ENCODE data around the gene DGUOK.

DGUOK gene

DNA sequence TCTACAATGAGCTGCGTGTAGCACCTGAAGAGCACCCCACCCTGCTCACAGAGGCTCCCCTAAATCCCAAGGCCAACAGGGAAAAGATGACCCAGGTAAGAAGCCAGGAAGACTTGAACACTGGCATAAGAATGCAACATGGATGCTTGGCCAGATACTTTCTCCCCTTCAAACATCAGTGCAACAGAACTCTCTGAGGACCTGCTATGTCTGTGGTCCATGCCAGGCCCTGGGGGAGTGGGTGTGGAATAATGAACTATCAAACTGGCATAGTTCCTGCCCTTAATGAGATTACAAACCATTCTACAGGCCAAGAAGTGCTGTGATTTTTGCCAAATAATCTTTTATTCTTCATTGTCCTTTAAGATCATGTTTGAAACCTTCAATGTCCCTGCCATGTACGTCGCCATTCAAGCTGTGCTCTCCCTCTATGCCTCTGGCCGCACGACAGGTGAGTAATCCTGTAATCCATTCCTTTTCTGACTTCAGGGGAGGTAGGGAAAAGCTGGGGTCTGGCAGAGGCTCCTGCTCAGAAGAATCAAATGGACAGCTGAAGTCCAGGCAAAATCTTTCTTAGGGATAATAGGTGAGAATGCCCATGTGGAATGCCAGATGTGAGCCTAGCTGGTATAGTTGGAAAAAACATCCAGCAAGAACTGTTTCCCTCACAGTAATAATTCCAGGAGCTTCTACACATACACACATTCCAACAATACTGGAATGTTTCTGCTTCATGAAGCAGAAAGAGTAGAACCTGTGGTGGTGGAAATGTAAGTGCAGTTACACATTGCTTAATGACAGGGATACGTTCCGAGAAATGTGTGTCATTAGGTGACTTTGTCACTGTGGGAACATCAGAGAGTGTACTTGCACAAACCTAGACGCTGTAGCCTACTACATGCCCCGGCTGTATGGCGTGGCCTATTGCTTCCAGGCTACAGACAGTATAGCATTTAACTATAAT lies 17.7 kb upstream of the DGUOK start:
- no peak for TF ChIP-seq POLR2A (IDR thresholded peaks at IDR 0.05; ENCODE audit: low read depth, low read length)
- DNase-seq (ENCODE audit: insufficient read length, low spot score) (no peak), FAIRE-seq (no peak)

DNA sequence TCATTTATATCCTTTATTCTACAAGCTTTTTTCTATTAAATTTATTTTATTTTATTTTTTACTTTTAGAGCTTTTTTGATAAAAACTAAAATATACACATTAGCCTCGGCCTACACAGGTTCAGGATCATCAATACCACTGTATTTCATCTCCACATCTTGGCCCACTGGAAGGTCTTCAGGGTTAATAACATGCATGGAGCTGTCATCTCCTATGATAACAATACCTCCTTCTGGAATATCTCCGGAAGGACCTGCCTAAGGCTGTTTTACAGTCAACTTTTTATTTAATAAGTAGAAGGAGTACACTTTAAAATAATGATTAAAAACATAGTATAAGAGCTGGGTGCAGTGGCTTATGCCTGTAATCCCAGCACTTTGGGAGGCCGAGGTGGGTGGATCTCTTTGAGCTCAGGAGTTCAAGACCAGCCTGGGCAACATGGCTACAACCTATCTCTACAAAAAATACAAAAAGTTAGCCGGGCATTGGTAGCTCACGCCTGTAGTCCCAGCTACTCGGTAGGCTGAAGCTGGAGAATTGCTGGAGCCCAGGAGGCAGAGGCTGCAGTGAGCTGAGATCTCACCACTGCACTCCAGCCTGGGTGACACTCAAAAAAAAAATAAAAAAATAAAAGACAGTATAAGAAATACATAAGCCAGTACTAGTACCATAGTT lies 15.7 kb upstream of the DGUOK start:
- FAIRE-seq (no peak), DNase-seq (ENCODE audit: insufficient read length, low spot score) (no peak)
- TF ChIP-seq POLR2A (IDR thresholded peaks at IDR 0.05; ENCODE audit: low read depth, low read length) = no peak

DNA sequence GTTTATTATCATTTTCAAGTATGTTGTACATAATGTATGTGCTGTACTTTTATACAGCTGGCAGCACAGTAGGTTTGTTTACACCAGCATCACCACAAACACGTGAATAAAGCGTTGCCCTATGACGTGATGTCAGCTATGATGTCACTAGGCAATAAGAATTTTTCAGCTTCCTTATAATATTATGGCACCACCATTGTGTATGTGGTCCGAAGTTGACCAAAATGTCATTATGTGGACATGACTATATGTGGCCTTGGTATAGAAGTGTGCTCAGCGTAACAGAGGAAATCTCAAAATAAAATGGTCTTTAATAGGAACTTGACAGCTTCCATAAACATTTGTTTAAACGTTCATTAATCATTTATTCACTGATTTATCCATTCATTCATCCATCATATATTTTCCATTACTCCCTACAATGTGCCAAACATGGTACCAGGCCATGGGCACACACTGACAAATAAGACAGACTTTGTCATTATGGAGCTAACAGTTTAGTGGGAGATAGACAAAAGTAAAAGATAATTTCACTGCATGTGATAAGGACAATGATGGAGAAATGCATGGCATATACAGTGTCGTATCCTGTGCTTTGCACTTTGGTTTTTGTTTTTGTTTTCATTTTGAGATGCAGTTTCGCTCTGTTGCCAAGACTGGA lies 15.0 kb upstream of the DGUOK start:
- DNase-seq (ENCODE audit: insufficient read length, low spot score) (no peak), FAIRE-seq (no peak)
- no peak for TF ChIP-seq POLR2A (IDR thresholded peaks at IDR 0.05; ENCODE audit: low read depth, low read length)

DNA sequence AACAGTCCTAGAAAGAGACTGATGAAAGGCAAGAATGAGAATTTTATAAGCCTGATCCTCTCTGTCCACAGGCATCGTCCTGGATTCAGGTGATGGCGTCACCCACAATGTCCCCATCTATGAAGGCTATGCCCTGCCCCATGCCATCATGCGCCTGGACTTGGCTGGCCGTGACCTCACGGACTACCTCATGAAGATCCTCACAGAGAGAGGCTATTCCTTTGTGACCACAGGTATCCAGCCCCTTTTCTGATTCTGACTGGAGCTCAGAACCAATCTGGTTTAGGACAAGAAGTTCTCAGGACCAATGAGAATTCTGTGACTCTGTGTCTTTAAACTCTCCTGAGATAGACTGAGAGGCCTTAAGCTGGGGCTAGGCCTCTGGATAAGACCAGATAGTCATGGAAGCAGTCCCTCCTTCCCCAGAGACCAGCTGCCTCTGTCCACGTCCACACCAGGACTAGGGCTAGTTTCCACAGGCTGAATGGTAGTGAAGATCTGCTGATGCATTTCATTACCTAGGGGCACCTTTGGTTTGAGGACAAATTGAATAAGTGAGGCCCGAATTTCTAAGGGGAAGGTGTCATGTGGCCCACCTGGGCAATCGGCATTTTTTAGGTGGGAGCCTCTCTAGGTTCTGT lies 13.1 kb upstream of the DGUOK start:
- no peak for FAIRE-seq
- no peak for TF ChIP-seq POLR2A (IDR thresholded peaks at IDR 0.05; ENCODE audit: low read depth, low read length)
- DNase-seq (ENCODE audit: insufficient read length, low spot score) = no peak

DNA sequence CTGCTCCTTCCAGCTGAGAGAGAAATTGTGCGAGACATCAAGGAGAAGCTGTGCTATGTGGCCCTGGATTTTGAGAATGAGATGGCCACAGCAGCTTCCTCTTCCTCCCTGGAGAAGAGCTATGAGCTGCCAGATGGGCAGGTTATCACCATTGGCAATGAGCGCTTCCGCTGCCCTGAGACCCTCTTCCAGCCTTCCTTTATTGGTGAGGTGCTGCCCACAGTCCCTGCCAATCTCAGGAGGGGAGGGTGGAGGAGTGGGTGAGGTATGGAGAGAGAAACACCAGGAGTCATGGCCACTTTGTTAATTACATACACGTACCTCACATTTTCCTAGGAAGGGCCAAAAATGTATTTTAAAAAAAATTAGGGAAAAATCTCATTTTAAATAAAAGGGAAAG lies 12.0 kb upstream of the DGUOK start:
- DNase-seq (ENCODE audit: insufficient read length, low spot score) = no peak
- FAIRE-seq = no peak
- TF ChIP-seq POLR2A (IDR thresholded peaks at IDR 0.05; ENCODE audit: low read depth, low read length) = no peak

DNA sequence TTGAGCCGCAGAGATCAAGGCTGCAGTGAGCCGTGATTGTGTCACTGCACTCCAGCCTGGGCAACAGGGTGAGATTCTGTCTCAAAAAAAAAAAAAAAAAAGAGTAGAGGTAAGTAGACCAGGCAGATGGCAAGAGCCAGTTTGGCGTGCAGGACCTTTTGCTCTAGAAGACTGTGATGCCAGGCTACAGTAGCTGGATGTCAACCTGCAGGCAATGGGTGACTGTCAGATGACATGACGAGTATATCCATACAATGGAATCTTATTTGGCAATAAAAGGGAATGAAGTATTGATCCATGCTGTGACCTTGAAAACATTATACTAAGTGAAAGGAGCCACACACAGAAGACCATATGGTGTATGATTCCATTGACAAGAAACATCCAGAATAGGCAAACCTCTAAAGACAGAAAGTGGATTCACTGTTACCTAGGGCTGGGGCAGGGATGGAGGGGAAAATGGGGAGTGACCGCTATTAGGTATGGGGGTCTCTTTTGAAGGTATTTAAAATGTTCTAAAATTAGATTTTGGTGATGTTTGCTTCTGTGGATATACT lies 11.2 kb upstream of the DGUOK start:
- FAIRE-seq (no peak), DNase-seq (ENCODE audit: insufficient read length, low spot score) (no peak)
- no peak for TF ChIP-seq POLR2A (IDR thresholded peaks at IDR 0.05; ENCODE audit: low read depth, low read length)

DNA sequence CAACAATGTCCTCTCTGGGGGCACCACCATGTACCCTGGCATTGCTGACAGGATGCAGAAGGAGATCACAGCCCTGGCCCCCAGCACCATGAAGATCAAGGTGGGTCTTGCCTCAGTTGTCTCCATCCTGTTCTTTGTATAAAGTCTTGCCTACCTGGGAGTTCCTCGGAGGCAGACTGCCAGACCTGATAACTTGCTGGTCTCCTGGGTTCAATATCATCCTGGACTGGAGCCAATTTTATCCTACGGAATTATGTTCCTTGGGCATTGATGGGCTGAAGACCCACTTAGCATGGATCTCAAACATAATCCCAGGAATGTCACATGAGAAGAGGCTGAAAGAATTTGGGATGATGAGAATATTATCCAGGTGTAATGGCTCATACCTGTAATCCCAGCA lies 10.0 kb upstream of the DGUOK start:
- DNase-seq (ENCODE audit: insufficient read length, low spot score) = no peak
- no peak for TF ChIP-seq POLR2A (IDR thresholded peaks at IDR 0.05; ENCODE audit: low read depth, low read length)
- no peak for FAIRE-seq

DNA sequence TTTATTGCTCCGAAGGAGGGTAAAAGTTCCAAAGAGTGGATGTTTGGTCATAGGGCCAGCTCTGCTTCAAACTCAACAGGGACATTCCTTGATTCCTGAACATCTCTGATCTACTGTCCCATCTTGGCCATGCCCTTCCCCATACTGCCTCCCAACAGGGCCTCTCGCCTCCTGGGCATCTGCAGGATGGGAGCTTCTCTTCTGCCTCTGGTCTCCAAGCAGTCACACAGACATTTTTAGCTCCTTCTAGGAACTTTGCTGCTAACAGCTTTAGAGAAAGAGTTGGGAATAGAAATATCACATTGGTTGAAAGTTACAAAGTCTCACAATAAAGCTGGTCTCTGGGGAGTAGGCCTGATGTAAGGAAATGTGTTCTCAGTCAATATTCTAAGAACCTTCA lies 9.4 kb upstream of the DGUOK start:
- DNase-seq (ENCODE audit: insufficient read length, low spot score) (no peak), FAIRE-seq (no peak)
- no peak for TF ChIP-seq POLR2A (IDR thresholded peaks at IDR 0.05; ENCODE audit: low read depth, low read length)

DNA sequence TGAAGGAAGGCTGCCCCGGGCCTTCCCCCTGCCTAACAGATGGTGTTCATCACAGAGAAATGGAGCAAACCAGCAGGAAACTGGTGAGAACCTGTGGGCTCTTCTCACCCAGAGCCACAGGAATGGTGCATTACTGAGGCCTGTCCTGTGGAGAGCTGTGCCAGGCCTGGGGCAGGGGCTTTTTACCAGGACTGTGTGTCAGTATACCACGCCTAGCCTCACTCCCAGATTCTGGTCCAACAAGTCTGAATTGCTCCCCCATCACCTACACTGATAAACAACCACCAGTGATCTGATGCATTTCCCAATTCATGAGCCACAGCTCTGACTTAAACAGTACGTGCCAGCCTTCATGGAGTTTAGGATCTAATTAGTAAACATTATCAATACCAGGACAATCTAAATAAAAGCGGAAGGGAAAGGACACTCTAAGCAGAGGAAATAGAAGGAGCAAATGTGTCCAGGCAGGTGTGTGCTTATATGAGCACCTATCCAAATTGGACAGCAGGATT lies 8.9 kb upstream of the DGUOK start:
- DNase-seq (ENCODE audit: insufficient read length, low spot score) = no peak
- FAIRE-seq = no peak
- no peak for TF ChIP-seq POLR2A (IDR thresholded peaks at IDR 0.05; ENCODE audit: low read depth, low read length)

DNA sequence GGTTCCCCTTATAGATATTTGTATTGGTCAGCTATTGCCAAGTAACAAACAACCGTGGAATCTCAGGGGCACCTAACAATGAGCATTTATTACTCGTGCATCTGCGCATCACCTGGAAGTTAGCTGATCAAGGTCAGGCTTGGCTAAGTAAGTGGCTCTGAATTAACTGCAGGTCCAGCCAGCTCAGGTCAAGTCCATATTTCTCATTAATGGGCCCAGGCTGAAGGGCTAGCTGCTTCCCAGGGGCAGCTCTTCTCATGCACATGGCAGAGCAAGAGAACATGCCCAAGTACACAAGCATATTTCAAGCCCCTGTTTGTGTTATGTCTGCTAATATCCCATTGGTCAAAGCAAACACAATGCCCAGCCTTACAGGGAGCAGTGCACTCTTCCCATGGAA lies 7.8 kb upstream of the DGUOK start:
- TF ChIP-seq POLR2A (IDR thresholded peaks at IDR 0.05; ENCODE audit: low read depth, low read length) = no peak
- DNase-seq (ENCODE audit: insufficient read length, low spot score) (no peak), FAIRE-seq (no peak)

DNA sequence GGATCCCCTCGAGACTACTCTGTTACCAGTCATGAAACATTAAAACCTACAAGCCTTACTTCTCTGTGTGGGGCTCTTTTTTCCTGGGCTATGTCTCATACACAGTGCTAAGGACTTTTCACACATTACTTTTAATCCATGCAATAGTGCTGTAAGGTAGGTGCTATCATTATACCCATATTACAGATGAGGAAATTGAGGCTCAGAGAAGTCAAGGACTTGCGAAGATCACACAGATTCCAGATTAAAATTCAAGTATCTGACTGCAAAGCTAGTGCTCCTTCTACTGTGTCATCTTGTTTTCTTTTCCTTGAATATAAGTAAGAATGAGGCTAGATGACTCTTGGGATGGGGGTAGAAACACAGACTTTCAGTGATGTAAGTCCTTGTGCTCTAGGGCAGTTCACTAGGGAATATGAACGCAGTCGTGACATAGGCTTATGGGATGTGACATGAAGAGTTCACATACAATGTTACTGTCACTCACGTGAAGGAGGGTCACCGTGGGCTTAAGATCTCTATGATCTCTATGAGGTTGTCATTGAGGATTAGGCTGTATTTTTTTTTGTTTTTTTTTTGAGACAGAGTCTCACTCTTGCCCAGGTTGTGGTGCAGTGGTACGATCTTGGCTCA lies 7.0 kb upstream of the DGUOK start:
- no peak for TF ChIP-seq POLR2A (IDR thresholded peaks at IDR 0.05; ENCODE audit: low read depth, low read length)
- DNase-seq (ENCODE audit: insufficient read length, low spot score) (no peak), FAIRE-seq (no peak)

DNA sequence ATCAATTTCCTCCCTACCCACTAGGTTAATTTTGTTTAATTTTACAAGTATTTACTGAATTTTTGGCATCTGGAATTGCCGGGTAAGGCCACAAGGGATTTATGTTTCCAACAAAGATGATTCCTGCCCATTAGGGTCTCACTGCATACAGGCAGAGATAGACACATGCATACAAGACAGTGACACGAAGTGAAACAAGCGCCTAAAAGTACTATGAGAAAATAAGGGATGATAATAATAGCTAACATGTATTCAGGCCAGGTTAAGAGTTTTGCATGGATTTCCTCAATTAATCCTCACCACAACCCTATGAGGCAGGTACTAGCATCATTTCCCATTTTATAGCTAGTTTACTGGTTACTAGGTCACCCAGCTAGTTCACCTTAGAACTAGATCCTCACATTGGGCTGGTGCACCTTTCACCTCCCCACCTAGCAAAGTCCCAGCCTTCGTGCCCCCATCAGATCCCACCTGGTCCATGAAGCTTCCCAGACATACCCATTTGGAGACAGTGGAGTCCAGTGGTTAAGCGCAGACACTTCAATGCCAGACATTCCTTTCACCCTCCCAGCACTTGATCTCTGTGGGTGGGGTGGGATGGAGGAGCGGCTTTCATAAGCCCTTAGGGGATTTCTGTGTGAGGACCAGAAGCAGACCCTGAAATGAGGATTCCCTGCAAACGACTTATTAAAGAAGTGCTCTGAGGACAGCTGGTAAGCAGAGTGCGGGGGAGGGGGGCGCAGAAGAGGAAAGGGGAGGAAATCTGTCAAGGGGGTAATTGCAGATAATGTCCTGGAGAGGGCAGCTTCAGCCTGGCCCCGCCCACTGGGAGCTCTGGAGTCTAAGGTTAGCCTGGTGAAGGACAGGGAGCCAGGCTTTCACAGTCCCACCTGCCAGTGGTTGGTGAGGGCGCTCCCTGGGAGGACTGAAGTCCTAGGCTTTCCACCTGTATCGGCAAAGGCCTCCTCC lies 5.8 kb upstream of the DGUOK start:
- DNase-seq (ENCODE audit: insufficient read length, low spot score) (peak; percentile 31), FAIRE-seq (no peak)
- no peak for TF ChIP-seq POLR2A (IDR thresholded peaks at IDR 0.05; ENCODE audit: low read depth, low read length)
